Naive thymus-derived CD4-positive, alpha-beta T cell (primary cell): ENCODE results near the gene IFITM5. TPM values are rescaled to one million over a fixed set of nuclear protein-coding genes. Genes with fewer than 3 reads are reported as not detected.

Source experiments
- ATAC-seq: fragments of 150-1000 bp; cut with Tn5 transposase; 2 replicates; pipeline ENCODE4 v1.10.0; 2021; ENCODE audit warnings: mild to moderate bottlenecking, moderate library complexity
- CTCF ChIA-PET: fragments of 350-600 bp; sonication (Branson Sonifier 250); formaldehyde crosslinking; loops from one replicate; lab custom pipeline; 2021; ENCODE audit warnings: antibody characterized with exemption; lab: Charles Lee
- POLR2A ChIA-PET: fragments of 350-600 bp; sonication (Branson Sonifier 250); formaldehyde crosslinking; loops from one replicate; lab custom pipeline; 2021; ENCODE audit warnings: antibody characterized with exemption, inconsistent platforms; lab: Charles Lee
- DNase-seq, 9 donors: peaks; one replicate each; pipeline versions ENCODE4 v3.0.0 to v3.0.0-alpha.2; 2020 to 2022; ENCODE audit warnings: mixed read lengths in 1 of 9
- H3K27ac ChIP-seq: one replicate; pipeline ENCODE4 v1.7.0; 2013; ENCODE audit warnings: mild to moderate bottlenecking, low read depth, low read length, moderate library complexity
- H3K27me3 ChIP-seq, 2 donors: one replicate each; pipeline ENCODE4 v1.7.0; 2013; ENCODE audit warnings: low read length in 2 of 2, mild to moderate bottlenecking in 2 of 2, moderate library complexity in 2 of 2; ENCODE audit not compliant: control insufficient read depth in 2 of 2, insufficient read depth in 2 of 2
- H3K36me3 ChIP-seq, 3 experiments: 1 replicate in 2 of 3; 2 replicates in 1 of 3; pipeline ENCODE4 v1.7.0; 2013; ENCODE audit warnings: low read length in 3 of 3, mild to moderate bottlenecking in 3 of 3, moderate library complexity in 1 of 3; ENCODE audit not compliant: insufficient read depth in 3 of 3, control insufficient read depth in 2 of 3
- H3K4me1 ChIP-seq, 2 donors: one replicate each; pipeline ENCODE4 v1.7.0; 2013; ENCODE audit warnings: low read length in 2 of 2, mild to moderate bottlenecking in 2 of 2, moderate library complexity in 1 of 2; ENCODE audit not compliant: control insufficient read depth in 2 of 2, insufficient read depth in 2 of 2
- H3K4me3 ChIP-seq: 2 replicates; pipeline ENCODE4 v1.7.0; 2013; ENCODE audit warnings: mild to moderate bottlenecking, low read length
- H3K9me3 ChIP-seq, 3 experiments: 1 replicate in 2 of 3; 2 replicates in 1 of 3; pipeline ENCODE4 v1.7.0; 2013; ENCODE audit warnings: low read length in 3 of 3; ENCODE audit not compliant: control insufficient read depth in 2 of 3
- H3K27ac Mint-ChIP-seq, 9 donors: one replicate each; pipeline ENCODE4 v1.8.0; 2020 to 2022; ENCODE audit warnings: mixed read lengths in 9 of 9, mild to moderate bottlenecking in 8 of 9, moderate library complexity in 5 of 9, inconsistent platforms in 2 of 9
- H3K27me3 Mint-ChIP-seq, 5 donors: one replicate each; pipeline ENCODE4 v1.8.0; 2021 to 2022; ENCODE audit warnings: mixed read lengths in 5 of 5, mild to moderate bottlenecking in 1 of 5
- H3K36me3 Mint-ChIP-seq, 5 donors: one replicate each; pipeline ENCODE4 v1.8.0; 2020 to 2022; ENCODE audit warnings: mixed read lengths in 5 of 5, mild to moderate bottlenecking in 3 of 5, inconsistent platforms in 1 of 5
- H3K4me1 Mint-ChIP-seq, 7 donors: one replicate each; pipeline ENCODE4 v1.8.0; 2020 to 2022; ENCODE audit warnings: mixed read lengths in 7 of 7, mild to moderate bottlenecking in 3 of 7, inconsistent platforms in 1 of 7
- H3K4me3 Mint-ChIP-seq, 10 donors: one replicate each; pipeline ENCODE4 v1.8.0; 2020 to 2022; ENCODE audit warnings: mild to moderate bottlenecking in 10 of 10, mixed read lengths in 10 of 10, moderate library complexity in 6 of 10, inconsistent platforms in 2 of 10
- H3K9me3 Mint-ChIP-seq, 11 donors: one replicate each; pipeline ENCODE4 v1.8.0; 2020 to 2022; ENCODE audit warnings: mixed read lengths in 11 of 11, mild to moderate bottlenecking in 4 of 11, inconsistent platforms in 1 of 11, moderate library complexity in 1 of 11
- intact Hi-C, 2 donors: fragments of 100-400 bp; cut with micrococcal nuclease; formaldehyde crosslinking; loops; one replicate each; pipeline ENCODE4 v1.15.1; 2023
- polyA plus RNA-seq, 2 donors: library from polyadenylated mRNA; unstranded; fragments of 300-500 nt; fragmentation: Illumina TruSeq; gene quantifications; one replicate each; pipeline ENCODE4 v1.2.3, GENCODE V29; 2021
- total RNA-seq, 6 experiments: library from RNA in 5 of 6; stranded (reverse) in 5 of 6; gene quantifications; 1 replicate in 5 of 6; 2 replicates in 1 of 6; pipeline ENCODE4 v1.2.3 and lab custom pipeline; 2021 to 2026

Gene IFITM5
- not detected for total RNA-seq
- not detected for polyA plus RNA-seq
- total RNA-seq (lab: John Stamatoyannopoulos, UW), result not detected

DNA sequence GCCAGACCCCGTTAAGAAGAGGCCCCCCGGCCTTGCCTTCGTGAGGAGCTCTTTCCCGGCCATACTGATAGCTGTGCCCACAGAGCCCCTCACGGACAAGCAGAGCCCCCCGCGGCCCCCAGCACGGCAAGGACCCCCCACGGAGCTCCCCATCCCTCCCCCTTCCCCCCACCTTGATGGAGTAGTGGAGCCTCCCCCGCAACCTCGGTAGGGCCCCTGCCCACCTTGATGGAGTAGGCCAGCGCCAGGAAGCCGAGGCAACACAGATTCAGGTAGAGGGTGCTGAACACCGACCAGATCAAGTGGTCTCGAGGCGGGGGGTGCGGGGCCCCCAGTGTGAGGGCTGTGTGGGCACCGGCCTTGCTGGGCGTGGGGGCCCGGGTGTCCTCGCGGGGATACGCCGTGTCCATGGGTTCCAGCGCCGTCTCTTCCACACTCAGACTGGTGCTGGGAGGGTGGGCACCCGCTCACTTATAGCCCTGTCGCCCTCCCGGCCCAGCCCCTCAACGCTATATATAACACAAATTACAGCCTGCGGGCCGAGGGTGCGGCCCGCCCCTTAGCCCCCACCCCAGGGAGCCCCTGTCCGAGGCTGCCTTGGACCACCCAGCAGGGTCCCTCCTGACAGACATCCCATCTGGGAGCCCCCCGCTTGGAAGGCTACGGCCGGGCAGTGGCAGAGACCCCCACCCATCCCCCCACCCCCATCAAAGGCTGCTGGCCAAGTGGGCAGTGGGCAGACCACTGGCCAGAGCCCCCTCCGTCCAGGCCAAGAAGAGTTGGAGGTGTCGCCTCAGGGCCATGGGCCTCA lies at the start of gene IFITM5:
Gene IFITM5 (minus strand): TSS at position 446 of the 811 bp plus-strand sequence. CDS start 36 bp downstream, at position 410.
- intact Hi-C loops, result no loop called here
- Mint-ChIP-seq H3K9me3 (no peaks in the 10 kb centered on the region), H3K27me3 (peaks cover 0 to 12% (median 0%) of the 10 kb centered on the region in 5 donors), H3K4me1 (peaks cover 14 to 44% (median 19%) of the 10 kb centered on the region in 7 donors), H3K36me3 (no peaks in the 10 kb centered on the region), H3K4me3 (no peak within 1 kb of the TSS), H3K27ac (peak within 1 kb of the TSS in 5 of 9 donors; percentile 21 to 90 (median 59))
- ChIA-PET POLR2A (interaction anchor here (1.1 to 3.3 kb wide), 9 partner anchors 8 to 92 kb away, joined by 3 to 24 read pairs (median 4); partner anchors contain the start of genes BET1L, IFITM2, NLRP6 and PGGHG), CTCF (interaction anchor here (2.1 kb wide), 1 partner anchor 49 kb away, joined by 12 read pairs; no protein-coding TSS in a partner anchor)
- Histone ChIP-seq H3K4me3 (no peak within 1 kb of the TSS), H3K36me3 (peaks cover 0 to 6% (median 2%) of the 10 kb centered on the region in 3 experiments), H3K9me3 (no peaks in the 10 kb centered on the region), H3K27me3 (no peaks in the 10 kb centered on the region), H3K4me1 (peaks cover 19 to 26% of the 10 kb centered on the region in 2 donors), H3K27ac (no peak within 1 kb of the TSS)
- ATAC-seq (no peak), DNase-seq (no peak)

DNA sequence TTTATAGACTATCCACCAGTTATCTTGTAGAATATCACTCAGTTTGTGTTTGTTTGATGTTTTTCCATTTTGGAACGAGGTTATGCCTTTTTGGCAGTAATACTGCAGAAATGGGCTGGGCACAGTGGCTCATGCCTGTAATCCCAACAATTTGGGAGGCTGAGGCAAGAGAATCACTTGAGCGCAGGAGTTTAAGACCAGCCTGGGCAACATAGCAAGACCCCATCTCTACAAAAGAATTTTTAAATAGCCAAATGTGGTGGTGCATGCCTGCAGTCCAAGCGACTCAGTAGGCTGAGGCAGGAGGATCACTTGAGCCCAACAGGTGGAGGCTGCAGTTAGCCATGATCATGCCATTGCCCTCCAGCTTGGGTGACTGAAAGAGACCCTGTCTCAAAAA lies 47.2 kb upstream of the IFITM5 start:
- DNase-seq (no peak), ATAC-seq (no peak)
- intact Hi-C loops, result no loop called here
- Mint-ChIP-seq H3K9me3 (no peaks in the 10 kb centered on the region), H3K36me3 (peaks cover 0 to 1% (median 0%) of the 10 kb centered on the region in 5 donors), H3K4me3 (no peak overlapping the region), H3K27ac (no peak overlapping the region), H3K27me3 (peaks cover 0 to 14% (median 0%) of the 10 kb centered on the region in 5 donors), H3K4me1 (peaks cover 14 to 26% (median 22%) of the 10 kb centered on the region in 7 donors)
- Histone ChIP-seq H3K4me3 (no peak overlapping the region), H3K9me3 (no peaks in the 10 kb centered on the region), H3K4me1 (peaks cover 0 to 7% of the 10 kb centered on the region in 2 donors), H3K27me3 (no peaks in the 10 kb centered on the region), H3K27ac (no peak overlapping the region), H3K36me3 (no peaks in the 10 kb centered on the region)
- POLR2A ChIA-PET, result interaction anchor here (1.1 to 1.2 kb wide), 2 partner anchors 13 to 17 kb away, joined by 3 to 5 read pairs; no protein-coding TSS in a partner anchor
- CTCF ChIA-PET, result no interaction called here

GRCh38 chr11:344836-345578 lies 45.7 kb upstream of the IFITM5 start:
- Mint-ChIP-seq H3K4me3 (no peak overlapping the region), H3K27ac (peak overlapping the region in 2 of 9 donors; percentile 3 to 27), H3K36me3 (peaks cover 0 to 2% (median 0%) of the 10 kb centered on the region in 5 donors), H3K4me1 (peaks cover 8 to 24% (median 21%) of the 10 kb centered on the region in 7 donors), H3K27me3 (peaks cover 0 to 21% (median 0%) of the 10 kb centered on the region in 5 donors), H3K9me3 (no peaks in the 10 kb centered on the region)
- ATAC-seq, result no peak
- intact Hi-C loops, result no loop called here
- Histone ChIP-seq H3K36me3 (no peaks in the 10 kb centered on the region), H3K4me3 (no peak overlapping the region), H3K27me3 (no peaks in the 10 kb centered on the region), H3K27ac (no peak overlapping the region), H3K9me3 (no peaks in the 10 kb centered on the region), H3K4me1 (no peaks in the 10 kb centered on the region)
- ChIA-PET POLR2A (interaction anchor here (0.6 to 1.7 kb wide), 6 partner anchors 15 to 61 kb away, joined by 3 to 5 read pairs (median 4); no protein-coding TSS in a partner anchor), CTCF (interaction anchor here (1.2 to 2.2 kb wide), 3 partner anchors 10 to 39 kb away, joined by 3 to 6 read pairs (median 6); no protein-coding TSS in a partner anchor)
- no peak for DNase-seq

- no peak for DNase-seq
- Histone ChIP-seq H3K27me3 (no peaks in the 10 kb centered on the region), H3K4me1 (peaks cover 0 to 4% of the 10 kb centered on the region in 2 donors), H3K27ac (no peak overlapping the region), H3K36me3 (no peaks in the 10 kb centered on the region), H3K4me3 (no peak overlapping the region), H3K9me3 (no peaks in the 10 kb centered on the region)
- POLR2A ChIA-PET, result interaction anchor here (0.7 to 1.4 kb wide), 5 partner anchors 12 to 144 kb away, joined by 3 to 4 read pairs (median 3); no protein-coding TSS in a partner anchor
- H3K4me1 Mint-ChIP-seq, result peaks cover 8 to 33% (median 21%) of the 10 kb centered on the region in 7 donors
- H3K27me3 Mint-ChIP-seq, result peaks cover 0 to 21% (median 0%) of the 10 kb centered on the region in 5 donors
- peak overlapping the region in 4 of 9 donors; percentile 2 to 78 (median 53) for H3K27ac Mint-ChIP-seq
- peak overlapping the region in 1 of 10 donors; percentile 7 for H3K4me3 Mint-ChIP-seq
- intact Hi-C loops, result no loop called here
- ATAC-seq, result no peak
- peaks cover 0 to 2% (median 0%) of the 10 kb centered on the region in 5 donors for H3K36me3 Mint-ChIP-seq
- CTCF ChIA-PET, result interaction anchor here (0.7 kb wide), 1 partner anchor 177 kb away, joined by 3 read pairs; no protein-coding TSS in a partner anchor
- no peaks in the 10 kb centered on the region for H3K9me3 Mint-ChIP-seq
Measured at GRCh38 chr11:342328-342727, 43.0 kb upstream of the IFITM5 start.

DNA sequence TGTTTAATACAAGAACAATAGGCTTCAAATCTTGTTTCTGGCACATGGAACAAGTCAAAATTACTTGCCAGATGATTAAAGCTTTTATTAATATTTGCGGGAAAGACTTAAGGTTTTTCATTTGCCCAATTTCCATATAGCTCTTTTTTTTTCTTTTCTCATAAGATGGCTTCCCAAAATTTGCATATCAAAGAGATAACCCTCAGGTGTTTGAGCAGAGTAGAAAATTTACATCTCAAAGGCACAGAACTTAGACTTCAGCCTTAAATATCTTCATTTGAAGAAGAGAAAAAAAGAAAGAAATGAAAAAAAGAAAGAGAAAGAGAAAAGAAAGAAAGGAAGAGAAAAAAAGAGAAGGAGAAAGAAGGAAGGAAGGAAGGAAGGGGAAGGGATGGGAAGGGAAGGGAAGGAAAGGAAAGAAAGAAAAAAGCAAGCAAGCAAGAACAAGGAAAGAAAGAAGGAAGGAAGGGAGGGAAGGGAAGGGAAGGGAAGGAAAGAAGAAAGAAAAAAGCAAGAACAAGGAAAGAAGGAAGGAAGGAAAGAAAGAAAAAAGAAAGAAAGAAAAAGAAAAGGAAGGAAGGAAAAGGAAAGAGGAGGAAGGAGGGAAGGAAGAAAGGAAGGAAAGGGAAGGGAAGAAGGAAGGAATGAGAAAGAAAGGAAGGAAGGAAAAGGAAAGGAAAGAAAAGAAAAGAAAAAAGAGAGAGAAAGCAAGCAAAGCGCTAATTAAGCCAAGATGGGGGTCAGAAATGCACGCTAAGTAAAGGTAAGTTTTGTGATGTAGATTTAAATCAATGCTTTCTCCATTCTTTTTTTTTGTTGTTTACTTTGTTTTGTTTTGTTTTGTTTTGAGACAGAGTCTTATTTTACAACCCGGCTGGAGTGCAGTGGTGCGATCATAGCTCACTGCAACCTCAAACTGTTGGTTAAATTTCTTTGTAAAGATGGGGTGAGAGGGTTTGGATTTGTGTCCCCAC lies 41.5 kb upstream of the IFITM5 start:
- Histone ChIP-seq H3K9me3 (no peaks in the 10 kb centered on the region), H3K4me1 (peaks cover 0 to 16% of the 10 kb centered on the region in 2 donors), H3K27ac (no peak overlapping the region), H3K27me3 (no peaks in the 10 kb centered on the region), H3K36me3 (no peaks in the 10 kb centered on the region), H3K4me3 (no peak overlapping the region)
- H3K36me3 Mint-ChIP-seq, result peaks cover 0 to 2% (median 0%) of the 10 kb centered on the region in 5 donors
- H3K27ac Mint-ChIP-seq, result peak overlapping the region in 3 of 9 donors; percentile 54 to 78 (median 77)
- H3K9me3 Mint-ChIP-seq, result no peaks in the 10 kb centered on the region
- no peak for ATAC-seq
- H3K4me1 Mint-ChIP-seq, result peaks cover 19 to 46% (median 34%) of the 10 kb centered on the region in 7 donors
- H3K27me3 Mint-ChIP-seq, result peaks cover 0 to 16% (median 0%) of the 10 kb centered on the region in 5 donors
- POLR2A ChIA-PET, result interaction anchor here (0.6 to 3.5 kb wide), 10 partner anchors 8 to 134 kb away, joined by 3 to 28 read pairs (median 4); partner anchors contain the start of gene BET1L
- intact Hi-C loops, result no loop called here
- no peak overlapping the region for H3K4me3 Mint-ChIP-seq
- CTCF ChIA-PET, result interaction anchor here (0.7 to 1.1 kb wide), 3 partner anchors 12 to 90 kb away, joined by 3 to 4 read pairs (median 3); no protein-coding TSS in a partner anchor
- no peak for DNase-seq
